DND-41 (cell line): ENCODE measurements around the gene MIXL1.

Experiments
- ATAC-seq: fragments of 200-7000 bp; cut with Tn5 transposase; 3 replicates; pipeline ENCODE4 v1.9.1; 2021; ENCODE audit warnings: low read depth; ENCODE audit not compliant: insufficient read depth
- DNase-seq: peaks from one replicate; pipeline ENCODE4 v3.0.0-alpha.2; 2020
- H2AFZ ChIP-seq: 2 replicates; pipeline ENCODE4 v1.6.0; 2012; ENCODE audit warnings: low read depth, low read length
- H3K27ac ChIP-seq: 2 replicates; pipeline ENCODE4 v1.5.1; 2012; ENCODE audit warnings: low read length, inconsistent platforms
- H3K27me3 ChIP-seq: fragments of 200-600 bp; sonication (generic); 2 replicates; pipeline ENCODE4 v1.6.0; 2012; ENCODE audit warnings: low read length, mild to moderate bottlenecking, inconsistent platforms; ENCODE audit not compliant: insufficient read depth, poor library complexity
- H3K36me3 ChIP-seq: 2 replicates; pipeline ENCODE4 v1.5.1; 2012; ENCODE audit warnings: low read length, inconsistent platforms; ENCODE audit not compliant: insufficient read depth
- H3K4me1 ChIP-seq: 2 replicates; pipeline ENCODE4 v1.5.1; 2012; ENCODE audit warnings: mild to moderate bottlenecking, low read length; ENCODE audit not compliant: insufficient read depth
- H3K4me2 ChIP-seq: 2 replicates; pipeline ENCODE4 v1.6.0; 2012; ENCODE audit warnings: mild to moderate bottlenecking, moderate library complexity, low read length, inconsistent platforms; ENCODE audit not compliant: insufficient read depth
- H3K4me3 ChIP-seq, 2 experiments: fragments of 200-600 bp in 1 of 2; shearing (Covaris generic) in 1 of 2; 2 replicates each; pipeline ENCODE4 v1.5.1; 2012 to 2016; ENCODE audit warnings: inconsistent platforms in 2 of 2, low read length in 2 of 2, mild to moderate bottlenecking in 2 of 2, low read depth in 1 of 2, moderate library complexity in 1 of 2
- H3K79me2 ChIP-seq: 2 replicates; pipeline ENCODE4 v1.6.0; 2012; ENCODE audit warnings: low read length, inconsistent platforms; ENCODE audit not compliant: insufficient read depth
- H3K9ac ChIP-seq: 2 replicates; pipeline ENCODE4 v1.6.0; 2012; ENCODE audit warnings: low read depth, mild to moderate bottlenecking, inconsistent platforms, low read length, moderate library complexity
- H3K9me3 ChIP-seq: 2 replicates; pipeline ENCODE4 v1.5.1; 2012; ENCODE audit warnings: low read length, moderate library complexity, mild to moderate bottlenecking, inconsistent platforms; ENCODE audit not compliant: insufficient read depth, severe bottlenecking
- H4K20me1 ChIP-seq: 2 replicates; pipeline ENCODE4 v1.6.0; 2012; ENCODE audit warnings: low read length; ENCODE audit not compliant: insufficient read depth
- EZH2 ChIP-seq: IDR thresholded peaks from 3 replicates; pipeline ENCODE4 v1.6.1; 2012; ENCODE audit warnings: borderline replicate concordance, low read depth, mild to moderate bottlenecking, moderate library complexity, low read length, inconsistent platforms; ENCODE audit not compliant: severe bottlenecking
- TF ChIP-seq, protein P1 (sequence below): IDR thresholded peaks from 2 replicates; pipeline ENCODE4 v1.5.1; 2012; ENCODE audit warnings: borderline replicate concordance, low read length, moderate library complexity, mild to moderate bottlenecking; ENCODE audit not compliant: poor library complexity, severe bottlenecking; ENCODE audit errors: extremely low read depth

The MIXL1 gene

DNA sequence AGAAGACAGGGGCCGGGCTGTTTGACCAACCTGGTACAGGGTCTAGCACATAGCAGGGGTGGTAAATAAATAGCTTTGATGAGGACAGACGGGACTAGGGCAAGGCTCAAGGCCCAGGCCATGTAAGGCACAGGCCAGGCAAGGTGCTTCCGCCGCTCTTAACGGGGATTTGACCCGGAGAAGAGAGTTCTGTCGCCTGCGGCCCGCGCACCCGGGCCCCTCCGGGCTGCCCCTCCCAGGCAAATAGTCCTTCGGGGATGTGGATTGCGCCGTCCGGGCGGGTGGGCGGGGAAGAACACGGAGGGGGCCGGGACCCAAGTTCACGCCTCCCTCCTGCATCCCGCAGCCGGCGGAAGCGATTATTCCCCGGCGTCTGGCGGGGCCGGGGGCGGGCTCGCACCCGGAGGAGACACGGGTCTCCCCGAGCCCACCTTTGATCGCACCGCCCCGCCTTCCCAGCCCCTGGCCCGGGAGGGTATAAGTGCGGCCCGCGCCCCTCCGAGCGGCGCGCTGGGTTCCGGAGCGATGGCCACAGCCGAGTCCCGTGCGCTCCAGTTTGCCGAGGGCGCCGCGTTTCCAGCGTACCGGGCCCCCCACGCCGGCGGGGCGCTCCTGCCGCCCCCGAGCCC, at the start of gene MIXL1:
Gene MIXL1 (plus strand): TSS at position 508 of the 629 bp plus-strand sequence. CDS start 18 bp downstream, at position 526.
- Histone ChIP-seq H3K27me3 (no peaks in the 10 kb centered on the region), H2AFZ (no peak within 1 kb of the TSS), H3K36me3 (no peaks in the 10 kb centered on the region), H3K27ac (no peak within 1 kb of the TSS), H4K20me1 (no peaks in the 10 kb centered on the region), H3K4me1 (no peaks in the 10 kb centered on the region), H3K79me2 (no peaks in the 10 kb centered on the region), H3K4me3 (no peak within 1 kb of the TSS), H3K4me2 (no peak within 1 kb of the TSS), H3K9me3 (no peaks in the 10 kb centered on the region), H3K9ac (no peak within 1 kb of the TSS)
- ATAC-seq (0 out of 3 replicates have a peak, but pooled peaks have one; percentile 24), DNase-seq (no peak)
- TF ChIP-seq, protein P1, sequence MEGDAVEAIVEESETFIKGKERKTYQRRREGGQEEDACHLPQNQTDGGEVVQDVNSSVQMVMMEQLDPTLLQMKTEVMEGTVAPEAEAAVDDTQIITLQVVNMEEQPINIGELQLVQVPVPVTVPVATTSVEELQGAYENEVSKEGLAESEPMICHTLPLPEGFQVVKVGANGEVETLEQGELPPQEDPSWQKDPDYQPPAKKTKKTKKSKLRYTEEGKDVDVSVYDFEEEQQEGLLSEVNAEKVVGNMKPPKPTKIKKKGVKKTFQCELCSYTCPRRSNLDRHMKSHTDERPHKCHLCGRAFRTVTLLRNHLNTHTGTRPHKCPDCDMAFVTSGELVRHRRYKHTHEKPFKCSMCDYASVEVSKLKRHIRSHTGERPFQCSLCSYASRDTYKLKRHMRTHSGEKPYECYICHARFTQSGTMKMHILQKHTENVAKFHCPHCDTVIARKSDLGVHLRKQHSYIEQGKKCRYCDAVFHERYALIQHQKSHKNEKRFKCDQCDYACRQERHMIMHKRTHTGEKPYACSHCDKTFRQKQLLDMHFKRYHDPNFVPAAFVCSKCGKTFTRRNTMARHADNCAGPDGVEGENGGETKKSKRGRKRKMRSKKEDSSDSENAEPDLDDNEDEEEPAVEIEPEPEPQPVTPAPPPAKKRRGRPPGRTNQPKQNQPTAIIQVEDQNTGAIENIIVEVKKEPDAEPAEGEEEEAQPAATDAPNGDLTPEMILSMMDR, result no peak

DNA sequence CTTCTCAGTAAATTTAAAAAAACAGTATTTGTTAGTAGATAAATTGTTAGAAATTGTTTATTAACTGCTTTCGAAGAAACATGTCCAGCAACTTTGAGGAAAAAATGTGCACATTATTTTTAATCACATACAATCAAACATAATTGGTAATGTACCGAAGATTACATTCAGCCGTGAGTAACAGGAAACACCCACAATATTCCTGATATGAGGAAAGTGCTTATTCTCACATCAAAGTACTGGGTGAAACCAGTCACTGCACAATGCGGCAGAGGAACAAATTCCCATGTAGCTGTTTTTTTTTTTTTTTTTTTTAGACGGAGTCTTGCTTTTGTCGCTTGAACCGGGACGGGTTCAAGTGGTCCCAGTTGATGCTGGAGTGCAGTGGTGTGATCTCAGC, 46.6 kb upstream of the MIXL1 start:
- H3K4me3 ChIP-seq, result no peak overlapping the region
- ATAC-seq (no peak), DNase-seq (no peak)
- no peaks in the 10 kb centered on the region for H3K9me3 ChIP-seq
- H4K20me1 ChIP-seq, result peaks cover 19% of the 10 kb centered on the region; the same call in 1 of the 2 replicates
- H3K4me2 ChIP-seq, result no peak overlapping the region
- H2AFZ ChIP-seq, result no peak overlapping the region
- H3K79me2 ChIP-seq, result peaks cover 88% of the 10 kb centered on the region
- H3K9ac ChIP-seq, result no peak overlapping the region
- no peaks in the 10 kb centered on the region for H3K27me3 ChIP-seq
- TF ChIP-seq EZH2, result no peak
- TF ChIP-seq, protein P1, result no peak
- peaks cover 7% of the 10 kb centered on the region; the same call in 1 of the 2 replicates for H3K4me1 ChIP-seq
- H3K27ac ChIP-seq, result no peak overlapping the region
- peaks cover 16% of the 10 kb centered on the region for H3K36me3 ChIP-seq

- no peak for DNase-seq
- Histone ChIP-seq H3K27me3 (no peaks in the 10 kb centered on the region), H3K4me1 (peaks cover 39% of the 10 kb centered on the region), H2AFZ (no peak overlapping the region), H3K9ac (no peak overlapping the region), H3K4me2 (peak overlapping the region; percentile 10; the same call in 1 of the 2 replicates), H3K4me3 (no peak overlapping the region), H3K9me3 (no peaks in the 10 kb centered on the region), H4K20me1 (peaks cover 11% of the 10 kb centered on the region; the same call in 1 of the 2 replicates), H3K27ac (no peak overlapping the region), H3K36me3 (peaks cover 11% of the 10 kb centered on the region), H3K79me2 (peaks cover 96% of the 10 kb centered on the region)
- TF ChIP-seq, protein P1, result no peak
- TF ChIP-seq EZH2, result no peak
- no peak for ATAC-seq
Measured at GRCh38 chr1:226181996-226182714, 41.3 kb upstream of the MIXL1 start.
